Mesenteric fat pad (tissue), 1 donor: ENCODE data around the gene PLCD3. TPM values are rescaled to one million over a fixed set of nuclear protein-coding genes. Genes with fewer than 3 reads are reported as not detected.

Experiments
- DNase-seq: peaks from one replicate; pipeline ENCODE4 v3.0.0-alpha.2; 2020; ENCODE audit warnings: low spot score
- total RNA-seq: library from RNA; stranded (reverse); fragmentation: NEBNext Ultra II Directional; extraction: Animal tissue kit (Norgen Biotek cat#: 25700); gene quantifications from one replicate; pipeline ENCODE4 v1.2.1, GENCODE V29; 2021
- donor health status: DM: yes; HTN: yes; CAD: no.

Gene PLCD3
- total RNA-seq, 1 donor from 2014 or later = 64.2 TPM

DNA sequence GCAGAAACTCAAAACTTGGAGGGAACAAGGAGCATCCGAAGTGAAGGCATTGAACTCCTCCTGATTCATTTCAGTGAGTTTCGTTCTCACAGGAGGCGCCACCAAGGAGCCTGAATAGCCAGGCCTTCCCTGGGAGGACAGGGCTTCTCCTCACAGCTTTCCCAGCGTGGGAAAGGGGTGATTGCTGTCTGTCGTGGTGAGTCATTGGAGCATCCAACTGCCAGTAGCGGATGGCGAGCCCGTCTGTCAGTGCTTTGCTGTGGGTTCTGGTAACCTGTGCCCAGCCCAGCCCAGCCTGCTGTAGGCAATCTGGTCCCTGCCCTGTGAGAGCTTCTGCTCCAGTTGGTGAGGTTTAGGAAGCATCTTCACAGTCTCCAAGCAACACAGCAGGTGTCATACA lies 28.3 kb downstream of the PLCD3 start:
- DNase-seq = no peak

DNA sequence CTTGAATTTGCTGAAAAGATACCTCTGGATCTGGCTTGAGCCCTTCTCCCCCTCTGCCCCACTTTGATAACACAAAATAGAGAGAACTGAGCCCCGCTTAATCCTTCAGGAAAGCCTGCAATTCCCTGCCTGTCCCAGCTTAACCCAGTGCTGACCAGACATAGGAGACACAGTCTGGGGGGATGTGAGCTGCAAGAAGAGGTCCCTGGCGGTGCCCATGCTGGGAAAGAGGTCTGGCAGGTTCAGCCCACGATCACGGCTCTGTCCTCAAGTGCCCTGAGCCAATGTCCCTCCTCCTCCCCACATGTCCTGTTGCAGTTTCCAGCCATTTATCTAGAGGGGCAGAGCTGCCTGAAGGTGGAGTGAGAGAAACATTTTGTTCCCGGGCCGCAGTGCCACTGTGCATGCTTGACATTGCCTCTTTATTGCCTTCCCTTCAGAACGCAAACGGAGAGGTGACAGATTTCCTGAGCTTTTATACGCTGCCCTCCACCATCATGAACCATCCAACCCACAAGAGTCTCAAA lies 29.0 kb downstream of the PLCD3 start:
- no peak for DNase-seq

DNA sequence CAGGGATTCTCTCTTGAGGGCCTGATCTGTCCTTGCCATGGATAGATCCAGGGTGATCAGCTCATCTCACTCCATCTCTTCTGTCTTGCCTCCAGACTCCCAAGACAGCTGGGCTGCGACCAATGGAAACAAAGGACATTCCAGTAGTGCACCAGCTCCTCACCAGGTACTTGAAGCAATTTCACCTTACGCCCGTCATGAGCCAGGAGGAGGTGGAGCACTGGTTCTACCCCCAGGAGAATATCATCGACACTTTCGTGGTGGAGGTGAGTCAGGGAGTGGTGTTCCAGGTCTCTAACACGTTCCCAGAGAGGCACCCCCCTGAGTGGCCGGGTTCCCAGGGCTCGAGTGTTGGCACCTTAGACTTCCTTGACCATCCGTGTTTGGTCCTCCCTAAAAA lies 29.5 kb downstream of the PLCD3 start:
- DNase-seq = no peak

DNA sequence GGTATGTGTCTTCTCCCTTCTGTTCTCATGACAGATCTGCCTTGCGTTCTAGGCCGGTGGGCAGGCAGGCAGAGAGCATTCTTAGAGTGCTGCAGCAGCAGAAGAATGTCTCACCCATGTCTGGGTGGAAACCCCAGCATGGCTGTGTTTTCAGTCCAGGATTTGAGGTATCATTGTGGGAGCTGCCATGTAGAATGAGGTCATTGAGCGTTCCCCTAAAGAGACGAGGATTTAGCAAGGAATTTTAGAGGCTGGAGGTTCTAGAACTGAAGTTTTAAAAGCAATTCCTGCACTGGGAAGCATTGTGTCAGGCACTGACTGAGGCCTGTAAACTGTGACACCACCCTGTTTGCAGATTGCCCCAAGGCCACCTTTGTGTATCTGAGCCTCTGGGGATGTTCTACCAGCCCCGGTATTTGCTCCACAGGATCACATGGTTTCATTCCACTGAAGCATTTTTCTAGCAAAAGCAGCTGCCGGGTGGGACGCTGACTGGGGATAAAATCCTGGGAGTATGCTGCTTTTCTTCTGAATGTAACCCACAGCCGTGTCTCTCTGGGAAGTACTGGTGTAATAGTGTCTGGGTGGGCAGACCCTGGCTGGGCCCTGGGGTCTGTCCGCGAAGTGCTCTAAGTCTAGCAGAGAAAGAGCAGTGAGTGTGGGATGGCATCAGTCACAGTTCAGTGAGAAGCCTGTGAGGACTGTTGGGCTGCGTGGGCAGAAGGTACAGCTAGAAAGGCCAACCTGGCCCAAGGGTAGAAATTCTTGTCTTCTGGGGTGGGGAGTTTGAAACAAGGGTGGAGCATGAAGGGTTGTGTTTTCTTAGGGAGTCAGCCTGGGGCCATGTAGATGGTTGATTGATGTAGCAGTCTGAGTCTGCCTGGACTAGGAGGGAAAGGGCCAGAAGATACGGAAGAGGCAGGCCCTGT lies 30.2 kb downstream of the PLCD3 start:
- DNase-seq = no peak

DNA sequence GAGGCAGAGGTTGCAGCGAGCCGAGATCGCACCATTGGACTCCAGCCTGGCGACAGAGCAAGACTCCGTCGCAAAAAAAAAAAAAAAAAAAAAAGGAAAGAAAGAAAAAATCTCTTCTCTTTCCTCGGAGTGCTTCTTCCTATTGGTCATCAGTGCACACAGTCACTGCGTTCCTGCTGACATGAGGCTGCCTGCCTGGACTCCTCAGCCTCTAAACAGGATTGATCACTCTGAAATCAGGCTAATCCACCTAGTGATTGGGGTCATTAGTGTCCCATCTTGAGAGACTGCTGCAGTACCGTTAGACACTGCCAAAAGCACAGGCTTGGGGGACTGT lies 30.8 kb downstream of the PLCD3 start:
- DNase-seq = no peak

DNA sequence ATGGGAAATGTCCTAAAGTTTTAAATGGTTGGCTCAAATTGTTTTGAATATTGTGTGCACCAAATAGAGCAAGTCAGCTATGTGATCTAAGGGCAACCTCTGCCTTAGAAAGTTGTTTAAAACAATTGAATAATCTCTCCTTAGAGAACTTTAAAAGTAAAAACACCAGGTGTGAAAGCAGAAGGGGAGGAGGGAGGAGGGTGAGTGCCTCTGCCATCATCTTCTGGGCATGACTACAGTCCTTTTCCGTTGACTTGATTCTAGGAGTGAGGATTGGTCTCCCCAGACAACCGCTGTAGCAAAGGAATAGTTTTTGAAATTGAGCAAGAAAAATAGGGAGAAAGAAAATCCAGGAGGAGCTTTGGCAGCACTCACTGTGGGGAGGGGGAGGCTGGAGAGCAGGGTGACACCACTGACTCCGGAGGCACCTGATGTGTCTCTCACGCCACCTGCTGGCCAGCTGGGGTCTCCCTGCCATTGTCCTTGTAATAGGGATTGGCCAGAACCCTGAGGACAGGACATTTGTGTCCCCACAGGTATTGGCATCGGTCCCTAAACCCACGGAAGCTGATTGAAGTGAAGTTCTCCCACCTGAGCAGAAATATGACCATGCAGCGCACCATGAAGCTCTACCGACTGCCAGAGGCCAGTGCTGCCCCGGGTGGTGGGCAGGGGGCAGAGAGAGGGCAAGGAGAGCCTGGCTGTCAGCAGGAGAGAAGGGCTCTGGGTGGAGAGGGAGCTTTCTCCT lies 33.3 kb downstream of the PLCD3 start:
- DNase-seq = no peak

DNA sequence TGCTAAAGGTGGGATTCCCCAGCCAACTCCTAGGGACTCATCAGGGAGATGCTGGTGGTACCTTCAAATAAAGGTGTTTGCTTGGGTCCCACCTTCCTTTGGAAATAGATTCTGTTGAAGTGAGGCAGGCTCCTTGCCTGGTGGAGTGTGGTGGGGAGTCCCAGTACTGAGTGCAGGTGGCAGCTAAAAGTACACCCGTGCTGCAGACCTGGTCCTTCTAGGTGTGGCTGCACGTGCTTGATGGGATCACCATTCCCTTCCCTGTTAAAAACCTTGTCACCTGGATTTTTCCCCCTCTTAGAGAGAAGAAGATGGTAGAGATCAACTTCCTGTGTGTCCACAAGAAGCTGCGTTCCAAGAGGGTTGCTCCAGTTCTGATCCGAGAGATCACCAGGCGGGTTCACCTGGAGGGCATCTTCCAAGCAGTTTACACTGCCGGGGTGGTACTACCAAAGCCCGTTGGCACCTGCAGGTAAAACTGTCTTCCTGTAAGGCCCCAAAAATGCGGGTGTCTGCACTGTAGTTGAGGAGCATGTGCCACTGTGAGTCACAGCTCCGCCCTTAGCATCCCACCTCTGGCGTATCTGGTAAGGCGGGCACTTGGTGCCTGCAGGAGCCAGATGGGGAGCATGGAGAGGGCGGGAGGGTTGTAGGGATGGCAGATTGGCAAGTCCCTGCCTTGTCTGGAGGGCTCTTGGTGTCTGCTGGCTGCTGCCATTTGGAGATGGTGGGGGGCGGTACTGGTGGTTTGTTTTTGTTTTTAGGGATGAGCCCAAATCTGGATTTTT lies 34.0 kb downstream of the PLCD3 start:
- no peak for DNase-seq

DNA sequence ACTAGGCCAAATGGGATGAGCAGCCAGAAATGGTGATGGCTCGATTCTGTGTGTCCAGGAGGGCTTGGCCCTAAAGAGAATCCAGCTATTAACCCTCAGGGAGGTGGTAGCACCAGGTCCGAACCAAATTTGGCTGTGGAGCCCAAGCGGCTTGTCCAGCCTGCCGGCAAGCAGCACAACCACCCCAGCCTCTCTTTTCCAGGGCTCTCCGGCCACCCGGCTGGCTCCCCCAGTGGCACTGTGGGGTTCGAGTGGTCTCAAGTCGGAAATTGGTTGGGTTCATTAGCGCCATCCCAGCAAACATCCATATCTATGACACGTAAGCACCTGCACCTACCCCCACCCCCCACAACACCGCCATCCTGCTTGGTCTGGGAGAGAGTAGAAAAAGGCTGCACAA lies 35.4 kb downstream of the PLCD3 start:
- no peak for DNase-seq

DNA sequence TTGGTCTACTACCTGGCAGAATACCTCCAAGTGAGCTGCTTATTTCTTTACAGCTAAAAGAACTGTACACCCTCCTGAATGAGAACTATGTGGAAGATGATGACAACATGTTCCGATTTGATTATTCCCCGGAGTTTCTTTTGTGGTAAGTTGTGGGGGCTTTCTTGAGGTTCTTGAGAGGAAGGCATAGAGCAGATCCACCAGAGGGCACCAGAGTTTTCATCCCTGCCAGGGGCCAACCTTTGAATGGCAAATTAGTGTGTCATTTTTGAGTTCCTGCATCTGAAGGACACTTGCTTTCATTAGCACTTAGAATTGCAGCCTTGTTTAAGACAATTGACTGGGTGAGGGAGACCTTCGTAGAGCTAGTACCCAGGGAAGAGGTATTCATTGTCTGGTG lies 36.2 kb downstream of the PLCD3 start:
- no peak for DNase-seq

DNA sequence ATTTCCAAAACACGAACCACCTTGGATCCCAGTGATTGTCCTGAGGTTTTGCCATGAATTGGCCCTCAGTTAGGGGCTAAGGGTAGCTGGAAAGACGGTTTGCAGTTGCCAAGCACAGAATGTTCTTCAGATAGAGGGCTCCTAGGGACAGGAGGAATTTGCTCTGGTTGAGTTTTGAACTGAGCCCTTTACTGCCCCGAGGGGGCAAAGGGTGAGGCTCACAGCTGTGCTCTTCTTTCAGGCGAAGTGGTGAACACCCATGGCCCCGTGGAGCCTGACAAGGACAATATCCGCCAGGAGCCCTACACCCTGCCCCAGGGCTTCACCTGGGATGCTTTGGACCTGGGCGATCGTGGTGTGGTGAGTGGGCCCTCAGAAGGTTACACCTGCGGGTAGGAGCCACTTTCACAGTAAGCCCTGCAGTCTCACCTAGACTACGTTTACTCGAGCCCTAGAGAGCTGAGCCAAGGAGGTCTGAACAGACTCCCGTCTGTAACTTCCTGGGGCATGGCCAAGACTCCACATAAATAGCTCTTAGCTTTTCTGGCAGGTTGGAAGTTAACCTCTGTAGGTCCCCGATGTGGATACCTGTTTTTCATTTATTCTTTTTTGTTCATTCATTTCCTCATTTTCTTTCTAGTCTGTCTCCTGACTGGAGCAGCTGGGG lies 38.7 kb downstream of the PLCD3 start:
- no peak for DNase-seq

DNA sequence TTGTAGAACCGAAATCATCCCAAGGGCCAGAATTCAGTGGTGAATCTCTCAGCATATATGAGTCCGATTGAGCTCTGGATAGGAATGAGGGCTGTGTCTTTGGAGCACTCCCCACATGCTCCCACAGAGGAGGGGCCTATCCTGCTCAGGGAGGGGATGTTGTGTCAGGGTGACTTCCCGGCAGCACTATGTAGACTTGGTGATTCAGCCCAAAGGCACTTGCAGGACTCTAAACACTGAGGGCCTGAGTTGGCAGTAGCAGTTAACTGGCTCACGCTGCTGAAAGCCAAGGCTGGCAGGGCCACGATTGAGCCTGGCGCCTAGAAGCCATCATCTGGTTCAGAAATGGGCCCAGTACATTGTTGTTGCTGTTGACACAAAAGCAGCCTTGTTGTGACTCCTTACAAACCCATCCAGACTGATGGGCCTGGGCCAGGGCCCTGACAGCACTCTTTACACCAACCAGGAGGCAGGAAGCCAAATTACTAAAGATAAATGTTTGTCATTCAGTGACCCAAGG lies 39.3 kb downstream of the PLCD3 start:
- DNase-seq = no peak

DNA sequence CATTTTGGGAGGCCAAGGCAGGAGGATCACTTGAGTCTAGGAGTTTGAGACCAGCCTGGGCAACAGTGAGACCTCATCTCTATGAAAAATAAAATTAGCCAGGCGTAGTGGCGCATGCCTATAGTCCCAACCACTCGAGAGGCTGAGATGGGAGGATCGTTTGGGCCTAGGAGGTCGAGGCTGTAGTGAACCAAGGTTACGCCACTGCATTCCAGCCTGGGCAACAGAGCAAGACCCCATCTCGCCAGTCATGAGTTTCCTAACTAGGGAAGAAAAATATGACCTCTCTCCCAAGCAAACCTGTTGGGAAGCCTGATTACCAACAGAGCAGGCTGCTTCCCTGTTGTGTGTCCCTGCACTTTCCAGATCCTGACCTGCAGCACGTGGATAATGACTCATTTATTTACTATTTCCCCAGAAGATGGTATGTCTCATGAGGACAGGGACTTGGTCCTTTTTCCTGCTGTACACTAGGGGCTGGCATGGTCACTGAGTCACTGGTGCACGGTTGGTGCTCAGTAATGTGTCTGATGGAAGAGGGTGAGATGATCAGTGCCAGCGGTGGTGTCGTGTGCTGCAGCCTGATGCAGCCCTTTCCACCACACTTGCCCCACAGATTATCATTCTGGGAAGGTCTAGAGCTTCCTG lies 40.4 kb downstream of the PLCD3 start:
- DNase-seq = no peak

DNA sequence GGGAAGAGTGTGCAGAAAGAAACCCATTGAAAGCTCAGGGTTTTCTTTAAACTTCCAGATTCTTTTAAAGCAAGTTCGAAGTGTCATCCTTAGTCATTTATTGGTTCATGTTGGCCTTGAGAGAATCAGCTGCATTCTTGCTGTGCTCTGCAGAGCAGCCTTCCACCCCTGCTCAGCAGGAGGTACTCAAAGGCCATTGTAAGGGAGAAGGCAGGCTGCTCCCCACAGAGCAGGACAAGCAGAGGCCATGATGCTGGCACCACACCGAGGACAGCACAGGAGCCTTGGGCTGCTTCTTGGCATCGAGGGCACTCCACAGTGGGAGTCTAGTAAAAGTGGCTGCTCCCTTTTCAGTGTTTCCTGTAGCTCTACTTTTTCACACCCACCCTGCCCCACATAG lies 41.6 kb downstream of the PLCD3 start:
- no peak for DNase-seq

DNA sequence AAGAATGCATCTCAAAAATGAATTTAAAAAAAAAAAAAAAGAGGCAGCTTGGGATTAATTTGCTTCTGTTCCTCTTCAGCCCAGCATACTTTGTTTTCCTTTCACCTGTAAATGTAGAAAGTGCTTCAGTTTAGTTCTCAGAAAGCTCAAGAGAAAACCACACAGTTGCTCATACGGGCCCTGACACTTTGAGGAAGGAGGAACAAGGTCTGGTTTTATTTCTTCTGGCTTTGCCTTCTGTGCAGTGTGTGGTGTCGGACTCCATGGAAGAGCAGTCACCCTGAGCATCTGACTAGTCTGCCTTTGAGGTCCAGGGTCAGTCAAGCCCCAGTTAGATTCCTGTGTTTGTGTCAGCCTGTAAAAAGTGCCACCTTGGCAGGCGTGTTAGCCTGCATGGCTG lies 43.6 kb downstream of the PLCD3 start:
- DNase-seq = no peak

DNA sequence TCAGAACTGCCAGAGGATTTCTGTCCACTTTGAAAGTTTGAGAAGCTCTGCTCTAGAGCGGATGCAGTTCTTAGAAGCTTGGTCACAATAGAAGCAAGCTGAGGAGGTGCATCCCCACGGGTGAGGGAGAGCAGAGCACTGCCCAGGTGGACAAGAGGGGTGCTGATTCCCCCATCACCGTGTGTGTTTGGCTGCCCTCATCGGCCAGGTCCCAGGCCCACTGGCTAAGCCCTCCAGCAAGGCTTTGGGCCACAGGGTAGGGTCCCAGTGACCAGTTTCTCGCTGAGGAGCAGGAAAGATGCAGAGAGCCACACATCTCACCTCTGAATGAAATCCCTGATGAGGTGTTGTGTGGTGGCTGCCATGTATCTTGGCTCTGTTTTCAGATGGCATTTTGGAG lies 44.3 kb downstream of the PLCD3 start:
- no peak for DNase-seq

DNA sequence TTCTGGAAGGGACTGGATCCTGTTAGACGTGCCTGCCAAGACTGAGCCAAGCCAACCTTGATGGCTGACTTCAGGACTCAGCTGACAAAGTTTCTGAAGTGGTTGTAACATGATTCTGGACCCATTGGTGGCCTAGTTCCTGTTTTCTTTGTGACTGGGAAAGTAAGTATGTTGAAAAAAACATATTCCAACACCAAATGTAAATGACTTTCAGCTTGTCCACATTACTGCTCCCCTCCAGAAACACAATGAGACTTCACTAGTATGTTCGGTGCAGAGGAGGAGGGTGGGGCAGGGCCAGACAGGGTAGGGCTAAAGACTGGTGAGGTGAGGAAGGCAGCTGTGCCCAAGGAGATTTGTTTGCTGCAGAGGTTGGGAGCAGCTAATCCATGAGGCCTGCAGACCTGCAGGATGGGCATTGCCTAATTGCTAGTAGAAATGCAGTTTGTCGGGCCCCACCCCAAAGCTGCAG lies 44.8 kb downstream of the PLCD3 start:
- no peak for DNase-seq

DNA sequence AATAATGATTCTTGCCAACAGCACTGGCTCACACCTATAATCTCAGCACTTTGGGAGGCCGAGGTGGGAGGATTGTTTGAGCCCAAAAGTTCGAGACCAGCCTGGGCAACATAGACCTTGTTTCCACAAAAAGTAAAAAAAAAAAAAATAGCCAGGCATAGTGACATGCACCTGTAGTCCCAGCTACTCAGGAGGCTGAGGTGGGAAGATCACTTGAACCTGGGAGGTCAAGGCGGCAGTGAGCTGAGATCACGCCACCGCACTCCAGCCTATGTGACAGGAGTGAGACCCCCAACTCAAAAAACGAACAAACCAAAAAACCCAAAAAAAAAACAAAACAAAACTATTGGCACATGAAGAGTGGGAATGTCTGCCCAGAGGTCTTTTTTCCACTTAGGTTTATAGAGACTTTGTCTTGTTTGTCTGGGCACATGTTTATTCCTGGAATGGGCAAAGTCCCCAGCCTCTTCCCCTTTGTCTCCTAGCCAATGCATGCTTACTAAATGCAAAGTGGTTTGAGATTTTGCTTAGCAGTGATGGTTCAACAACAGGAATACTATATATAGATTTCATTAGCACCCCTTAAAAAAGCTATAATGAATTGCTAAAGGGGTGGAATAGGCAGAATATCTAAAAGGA lies 45.3 kb downstream of the PLCD3 start:
- no peak for DNase-seq

DNA sequence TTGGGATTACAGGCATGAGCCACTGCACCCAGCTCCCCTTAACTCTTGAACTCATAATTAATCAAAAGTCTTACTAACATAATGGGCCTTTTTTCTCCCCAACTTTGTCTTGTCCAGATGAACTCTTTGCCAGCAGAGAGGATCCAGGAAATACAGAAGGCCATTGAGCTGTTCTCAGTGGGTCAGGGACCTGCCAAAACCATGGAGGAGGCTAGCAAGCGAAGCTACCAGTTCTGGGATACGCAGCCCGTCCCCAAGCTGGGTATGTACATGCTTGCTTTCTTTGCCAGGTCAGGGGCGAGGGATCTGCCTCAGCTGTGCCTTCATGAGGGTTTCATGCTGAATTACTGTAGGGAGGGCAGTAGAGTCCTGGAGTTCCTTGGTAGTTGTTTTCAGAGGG lies 45.9 kb downstream of the PLCD3 start:
- no peak for DNase-seq

DNA sequence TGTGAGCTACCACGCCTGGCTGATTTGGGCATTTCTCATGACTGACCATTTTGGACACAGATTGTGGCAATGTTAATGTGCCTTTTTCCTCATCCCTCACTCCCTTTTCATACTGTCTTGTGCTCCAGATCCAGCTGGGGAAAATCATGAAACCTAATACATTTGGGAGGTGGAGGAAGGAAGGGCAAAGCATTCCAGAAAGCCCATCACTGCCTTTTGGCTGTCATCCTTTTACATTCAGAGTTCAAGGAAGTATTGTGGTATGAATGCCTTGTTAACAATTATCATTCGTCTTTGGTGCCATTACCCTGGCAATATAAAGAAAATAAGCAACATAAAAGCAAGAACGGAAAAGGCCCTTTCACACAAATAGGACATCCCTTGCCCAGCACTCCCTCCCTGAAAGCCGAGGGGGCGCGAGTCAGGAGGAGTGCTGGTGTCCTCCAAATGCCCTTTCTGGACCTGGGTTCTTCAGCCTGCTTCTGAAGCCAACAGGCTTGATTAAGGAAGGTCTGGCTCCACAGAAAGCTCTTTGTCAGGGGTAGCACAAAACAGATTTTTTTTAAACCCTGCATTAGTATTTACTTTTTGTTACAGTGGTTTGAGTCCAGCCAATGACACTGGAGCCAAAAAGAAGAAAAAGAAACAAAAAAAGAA lies 51.1 kb downstream of the PLCD3 start:
- no peak for DNase-seq
